ENCODE measurements around the gene OPTC.

The OPTC gene

DNA sequence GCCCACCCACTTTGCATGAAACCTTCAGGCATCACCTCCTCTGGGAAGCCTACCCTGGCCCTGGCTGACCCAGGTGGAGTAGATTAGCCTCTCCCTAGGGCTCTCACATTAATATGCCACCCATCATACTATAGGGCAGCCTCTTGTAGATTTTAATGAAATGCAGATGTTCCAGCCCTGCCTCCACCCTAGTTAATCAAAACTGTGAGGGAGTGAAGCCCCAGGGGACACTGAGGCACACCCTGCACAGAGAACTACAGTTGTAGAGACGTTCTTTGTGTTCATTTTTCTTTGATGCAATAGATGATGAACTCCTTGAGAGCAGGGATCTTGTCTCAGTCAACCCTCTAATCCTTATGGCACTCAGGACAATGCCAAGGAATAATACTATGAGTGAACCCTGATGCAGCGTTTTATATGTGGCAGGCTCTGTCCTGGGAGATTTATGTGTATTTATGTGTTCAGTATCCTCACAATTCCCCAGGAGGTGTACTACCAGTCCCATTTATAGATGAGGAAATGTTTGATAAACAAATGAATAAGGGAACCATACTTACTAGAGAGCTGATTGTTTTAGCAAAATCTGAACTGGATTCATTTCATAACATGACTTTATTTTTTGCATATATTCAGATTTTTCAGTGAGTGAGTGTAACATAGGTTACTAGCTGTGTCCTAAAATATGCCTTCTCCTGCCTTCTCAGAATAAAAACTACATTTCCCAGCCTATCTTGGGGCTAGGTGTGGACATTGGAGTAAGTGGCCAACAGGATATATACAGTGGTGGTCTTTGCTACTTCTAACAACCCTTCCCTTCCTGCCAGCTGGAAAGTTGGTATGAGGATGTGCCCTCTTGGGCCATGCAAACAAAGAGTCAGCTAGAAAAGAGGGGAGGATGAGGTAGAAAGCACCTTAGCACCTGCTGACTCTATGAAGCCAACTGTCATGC lies 41.8 kb upstream of the OPTC start:
- no peaks in the 10 kb centered on the region for H4K20me1 ChIP-seq (ENCODE audit: low read depth, low read length)
- peak overlapping the region; percentile 16 for H3K4me3 ChIP-seq (ENCODE audit: insufficient read depth, low read length, poor library complexity, severe bottlenecking)
- H3K9me2 ChIP-seq (replicated peaks; ENCODE audit: insufficient read depth, low read length), result no peaks in the 10 kb centered on the region
- peak overlapping the region; percentile 99 for H3K27ac ChIP-seq (ENCODE audit: low read depth, low read length)
- TF ChIP-seq, protein P1, sequence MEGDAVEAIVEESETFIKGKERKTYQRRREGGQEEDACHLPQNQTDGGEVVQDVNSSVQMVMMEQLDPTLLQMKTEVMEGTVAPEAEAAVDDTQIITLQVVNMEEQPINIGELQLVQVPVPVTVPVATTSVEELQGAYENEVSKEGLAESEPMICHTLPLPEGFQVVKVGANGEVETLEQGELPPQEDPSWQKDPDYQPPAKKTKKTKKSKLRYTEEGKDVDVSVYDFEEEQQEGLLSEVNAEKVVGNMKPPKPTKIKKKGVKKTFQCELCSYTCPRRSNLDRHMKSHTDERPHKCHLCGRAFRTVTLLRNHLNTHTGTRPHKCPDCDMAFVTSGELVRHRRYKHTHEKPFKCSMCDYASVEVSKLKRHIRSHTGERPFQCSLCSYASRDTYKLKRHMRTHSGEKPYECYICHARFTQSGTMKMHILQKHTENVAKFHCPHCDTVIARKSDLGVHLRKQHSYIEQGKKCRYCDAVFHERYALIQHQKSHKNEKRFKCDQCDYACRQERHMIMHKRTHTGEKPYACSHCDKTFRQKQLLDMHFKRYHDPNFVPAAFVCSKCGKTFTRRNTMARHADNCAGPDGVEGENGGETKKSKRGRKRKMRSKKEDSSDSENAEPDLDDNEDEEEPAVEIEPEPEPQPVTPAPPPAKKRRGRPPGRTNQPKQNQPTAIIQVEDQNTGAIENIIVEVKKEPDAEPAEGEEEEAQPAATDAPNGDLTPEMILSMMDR (IDR thresholded peaks at IDR 0.05; ENCODE audit: insufficient read depth, low read length, poor library complexity, severe bottlenecking), result no peak
- TF ChIP-seq EZH2phosphoT487 (conservative IDR thresholded peaks at IDR 0.05; ENCODE audit: low read length), result no peak
- no peak overlapping the region for H2AFZ ChIP-seq (ENCODE audit: low read depth, low read length, severe bottlenecking)
- no peaks in the 10 kb centered on the region for H3K36me3 ChIP-seq (ENCODE audit: low read length)
- H3F3A ChIP-seq (ENCODE audit: insufficient read depth), result peaks cover 54% of the 10 kb centered on the region
- H3K9ac ChIP-seq (ENCODE audit: low read length), result peak overlapping the region; percentile 62
- H3K27me3 ChIP-seq (ENCODE audit: low read length), result no peaks in the 10 kb centered on the region
- H3K4me2 ChIP-seq (ENCODE audit: low read depth, low read length, poor library complexity, severe bottlenecking), result peak overlapping the region; percentile 70
- H3K9me3 ChIP-seq (ENCODE audit: insufficient read depth, low read length), result no peaks in the 10 kb centered on the region
- no peaks in the 10 kb centered on the region for H3K79me2 ChIP-seq (ENCODE audit: insufficient read depth, low read length)

DNA sequence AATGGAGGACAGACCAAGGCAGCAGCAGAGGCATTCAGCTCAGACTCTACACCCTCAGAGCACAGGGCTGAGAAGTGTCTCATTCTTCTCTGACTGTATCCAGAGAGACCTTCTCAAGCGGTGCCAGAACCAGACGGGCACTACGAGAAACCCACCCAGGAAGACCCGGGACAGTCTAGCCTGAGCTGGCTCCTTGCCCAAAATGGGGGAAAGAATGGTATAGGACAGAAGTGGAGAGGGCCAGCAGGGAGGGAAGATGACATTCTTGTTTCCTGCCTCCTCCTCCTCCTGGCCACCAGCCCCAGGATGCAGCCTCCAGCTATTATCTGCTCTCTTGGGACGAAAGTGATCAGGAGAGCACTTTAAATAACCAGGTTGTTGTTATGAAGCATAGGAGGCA lies 40.9 kb upstream of the OPTC start:
- H3K9me2 ChIP-seq (replicated peaks; ENCODE audit: insufficient read depth, low read length), result no peaks in the 10 kb centered on the region
- no peaks in the 10 kb centered on the region for H3K79me2 ChIP-seq (ENCODE audit: insufficient read depth, low read length)
- TF ChIP-seq EZH2phosphoT487 (conservative IDR thresholded peaks at IDR 0.05; ENCODE audit: low read length), result no peak
- TF ChIP-seq, protein P1 (IDR thresholded peaks at IDR 0.05; ENCODE audit: insufficient read depth, low read length, poor library complexity, severe bottlenecking), result no peak
- H3K27ac ChIP-seq (ENCODE audit: low read depth, low read length), result peak overlapping the region; percentile 99
- H2AFZ ChIP-seq (ENCODE audit: low read depth, low read length, severe bottlenecking), result no peak overlapping the region
- no peaks in the 10 kb centered on the region for H4K20me1 ChIP-seq (ENCODE audit: low read depth, low read length)
- H3K4me3 ChIP-seq (ENCODE audit: insufficient read depth, low read length, poor library complexity, severe bottlenecking), result peak overlapping the region; percentile 33
- H3F3A ChIP-seq (ENCODE audit: insufficient read depth), result peaks cover 60% of the 10 kb centered on the region
- H3K27me3 ChIP-seq (ENCODE audit: low read length), result no peaks in the 10 kb centered on the region
- H3K9ac ChIP-seq (ENCODE audit: low read length), result peak overlapping the region; percentile 62
- no peaks in the 10 kb centered on the region for H3K36me3 ChIP-seq (ENCODE audit: low read length)
- H3K9me3 ChIP-seq (ENCODE audit: insufficient read depth, low read length), result no peaks in the 10 kb centered on the region
- H3K4me2 ChIP-seq (ENCODE audit: low read depth, low read length, poor library complexity, severe bottlenecking), result peak overlapping the region; percentile 70

DNA sequence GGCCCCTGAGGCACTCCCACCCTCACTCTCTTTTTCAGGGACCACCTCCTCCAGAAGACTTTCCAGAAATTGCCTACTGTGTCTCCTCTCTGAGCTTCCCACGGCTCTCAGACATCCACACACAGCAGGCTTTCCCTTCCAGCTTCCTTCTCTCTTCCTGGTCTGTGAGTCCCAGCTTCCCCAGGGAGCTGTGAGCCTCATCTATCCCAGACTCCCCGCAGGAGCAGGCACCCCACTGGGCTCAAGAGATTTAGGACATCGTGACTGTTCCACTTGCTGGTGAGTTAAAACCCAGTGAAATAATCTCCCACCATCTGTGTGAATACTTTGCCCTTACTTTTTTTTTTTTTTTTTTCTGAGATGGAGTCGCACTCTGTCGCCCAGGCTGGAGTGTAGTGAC lies 40.3 kb upstream of the OPTC start:
- TF ChIP-seq, protein P1 (IDR thresholded peaks at IDR 0.05; ENCODE audit: insufficient read depth, low read length, poor library complexity, severe bottlenecking), result no peak
- no peak for TF ChIP-seq EZH2phosphoT487 (conservative IDR thresholded peaks at IDR 0.05; ENCODE audit: low read length)

More for the DNA sequence above, 40.3 kb upstream of the OPTC start:
- Histone ChIP-seq H3K4me3 (ENCODE audit: insufficient read depth, low read length, poor library complexity, severe bottlenecking) (peak overlapping the region; percentile 33), H3F3A (ENCODE audit: insufficient read depth) (peaks cover 66% of the 10 kb centered on the region), H3K36me3 (ENCODE audit: low read length) (no peaks in the 10 kb centered on the region), H3K4me2 (ENCODE audit: low read depth, low read length, poor library complexity, severe bottlenecking) (peak overlapping the region; percentile 70), H3K9me2 (replicated peaks; ENCODE audit: insufficient read depth, low read length) (no peaks in the 10 kb centered on the region), H3K9me3 (ENCODE audit: insufficient read depth, low read length) (no peaks in the 10 kb centered on the region), H4K20me1 (ENCODE audit: low read depth, low read length) (no peaks in the 10 kb centered on the region), H2AFZ (ENCODE audit: low read depth, low read length, severe bottlenecking) (no peak overlapping the region), H3K79me2 (ENCODE audit: insufficient read depth, low read length) (no peaks in the 10 kb centered on the region), H3K9ac (ENCODE audit: low read length) (peak overlapping the region; percentile 62), H3K27ac (ENCODE audit: low read depth, low read length) (peak overlapping the region; percentile 99), H3K27me3 (ENCODE audit: low read length) (no peaks in the 10 kb centered on the region)

All from SU-DHL-6 (cell line).